Gastroesophageal sphincter (tissue), 3 donors: ENCODE results near the gene DDX3X.

Source experiments
- EP300 ChIP-seq: sonication (generic); formaldehyde crosslinking; IDR thresholded peaks from one replicate; pipeline ENCODE4 v1.6.1; 2017; ENCODE audit warnings: antibody characterized with exemption, mild to moderate bottlenecking
- POLR2A ChIP-seq, 2 donors: fragments of 450-650 bp; IDR thresholded peaks; one replicate each; pipeline ENCODE4 v1.6.1; 2017; ENCODE audit warnings: antibody characterized with exemption in 2 of 2, mild to moderate bottlenecking in 2 of 2, moderate library complexity in 1 of 2
- POLR2AphosphoS5 ChIP-seq: sonication (generic); formaldehyde crosslinking; IDR thresholded peaks from one replicate; pipeline ENCODE4 v1.6.1; 2017; ENCODE audit warnings: antibody characterized with exemption
- TF ChIP-seq, protein P1 (sequence below), 4 experiments: fragments of 200-600 bp in 2 of 4; fragments of 450-650 bp in 2 of 4; sonication (generic) in 1 of 4; IDR thresholded peaks; one replicate each; pipeline ENCODE4 v1.5.1; 2017 to 2019; ENCODE audit warnings: antibody characterized with exemption in 4 of 4, mild to moderate bottlenecking in 2 of 4, moderate library complexity in 2 of 4

DNA sequence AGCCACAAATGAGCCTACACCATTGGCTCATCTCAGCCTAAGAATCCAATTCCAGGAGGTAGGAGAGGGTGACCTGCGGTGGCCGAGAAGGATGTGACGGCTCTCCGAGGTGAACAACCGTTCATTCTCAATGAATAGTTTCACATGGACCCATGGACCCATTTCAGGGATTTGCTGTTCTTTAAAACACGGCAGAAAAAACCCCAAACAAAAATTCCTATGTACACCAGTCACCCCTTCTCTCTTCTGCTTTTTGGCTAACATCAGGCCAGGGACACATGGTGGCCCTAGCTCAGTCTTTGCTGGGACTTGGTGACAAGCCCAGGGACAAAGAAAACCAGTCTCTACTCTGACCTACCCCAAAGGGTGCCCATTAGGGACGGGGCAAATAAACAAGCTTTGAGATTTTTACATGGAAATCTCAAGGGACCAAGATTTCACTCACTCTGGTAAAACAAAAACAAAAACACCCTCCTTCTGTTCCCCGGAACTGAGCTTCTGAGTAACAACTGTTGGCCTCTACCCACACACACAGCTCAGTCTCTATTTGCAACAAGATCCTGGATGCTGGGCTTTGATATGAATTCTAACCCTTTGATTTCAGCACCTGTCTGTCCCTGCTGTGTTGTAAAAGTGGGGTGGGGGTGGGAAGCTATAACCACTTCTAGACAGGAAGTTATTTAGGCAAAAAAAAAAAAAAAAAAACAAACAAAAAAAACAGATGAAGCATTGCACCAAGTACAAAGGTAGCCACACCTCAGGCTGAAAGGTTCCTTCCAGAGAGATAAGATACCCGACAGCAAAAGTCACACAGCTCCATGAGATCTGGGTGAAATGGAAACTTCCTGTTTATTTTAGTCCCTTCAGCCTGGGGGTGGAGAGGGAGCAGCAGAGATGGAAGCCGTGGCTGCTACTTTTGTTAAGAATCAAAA is 49.0 kb downstream of the DDX3X start:
- TF ChIP-seq, protein P1, sequence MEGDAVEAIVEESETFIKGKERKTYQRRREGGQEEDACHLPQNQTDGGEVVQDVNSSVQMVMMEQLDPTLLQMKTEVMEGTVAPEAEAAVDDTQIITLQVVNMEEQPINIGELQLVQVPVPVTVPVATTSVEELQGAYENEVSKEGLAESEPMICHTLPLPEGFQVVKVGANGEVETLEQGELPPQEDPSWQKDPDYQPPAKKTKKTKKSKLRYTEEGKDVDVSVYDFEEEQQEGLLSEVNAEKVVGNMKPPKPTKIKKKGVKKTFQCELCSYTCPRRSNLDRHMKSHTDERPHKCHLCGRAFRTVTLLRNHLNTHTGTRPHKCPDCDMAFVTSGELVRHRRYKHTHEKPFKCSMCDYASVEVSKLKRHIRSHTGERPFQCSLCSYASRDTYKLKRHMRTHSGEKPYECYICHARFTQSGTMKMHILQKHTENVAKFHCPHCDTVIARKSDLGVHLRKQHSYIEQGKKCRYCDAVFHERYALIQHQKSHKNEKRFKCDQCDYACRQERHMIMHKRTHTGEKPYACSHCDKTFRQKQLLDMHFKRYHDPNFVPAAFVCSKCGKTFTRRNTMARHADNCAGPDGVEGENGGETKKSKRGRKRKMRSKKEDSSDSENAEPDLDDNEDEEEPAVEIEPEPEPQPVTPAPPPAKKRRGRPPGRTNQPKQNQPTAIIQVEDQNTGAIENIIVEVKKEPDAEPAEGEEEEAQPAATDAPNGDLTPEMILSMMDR (IDR thresholded peaks at IDR 0.05), result no peak
- TF ChIP-seq EP300 (no peak), POLR2A (IDR thresholded peaks at IDR 0.05) (no peak), POLR2AphosphoS5 (no peak)
